ENCODE measurements around the gene NLK.
"Not testable (repeated sequence)": the region's sequence is repeated elsewhere in the genome, so short reads cannot be mapped to it uniquely, and the experiment has no call there.

NLK gene

GRCh38 chr17:28090551-28090950 is 48.1 kb downstream of the NLK start:
- TF ChIP-seq, protein P1, sequence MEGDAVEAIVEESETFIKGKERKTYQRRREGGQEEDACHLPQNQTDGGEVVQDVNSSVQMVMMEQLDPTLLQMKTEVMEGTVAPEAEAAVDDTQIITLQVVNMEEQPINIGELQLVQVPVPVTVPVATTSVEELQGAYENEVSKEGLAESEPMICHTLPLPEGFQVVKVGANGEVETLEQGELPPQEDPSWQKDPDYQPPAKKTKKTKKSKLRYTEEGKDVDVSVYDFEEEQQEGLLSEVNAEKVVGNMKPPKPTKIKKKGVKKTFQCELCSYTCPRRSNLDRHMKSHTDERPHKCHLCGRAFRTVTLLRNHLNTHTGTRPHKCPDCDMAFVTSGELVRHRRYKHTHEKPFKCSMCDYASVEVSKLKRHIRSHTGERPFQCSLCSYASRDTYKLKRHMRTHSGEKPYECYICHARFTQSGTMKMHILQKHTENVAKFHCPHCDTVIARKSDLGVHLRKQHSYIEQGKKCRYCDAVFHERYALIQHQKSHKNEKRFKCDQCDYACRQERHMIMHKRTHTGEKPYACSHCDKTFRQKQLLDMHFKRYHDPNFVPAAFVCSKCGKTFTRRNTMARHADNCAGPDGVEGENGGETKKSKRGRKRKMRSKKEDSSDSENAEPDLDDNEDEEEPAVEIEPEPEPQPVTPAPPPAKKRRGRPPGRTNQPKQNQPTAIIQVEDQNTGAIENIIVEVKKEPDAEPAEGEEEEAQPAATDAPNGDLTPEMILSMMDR (IDR thresholded peaks at IDR 0.05; ENCODE audit: low read depth, low read length), result no peak
- no peak overlapping the region for H3K4me3 ChIP-seq (replicated peaks in 1 of 2; ENCODE audit: low read depth in 2 of 2, low read length in 2 of 2)
- DNase-seq (ENCODE audit: low read depth in 2 of 2), result no peak

DNA sequence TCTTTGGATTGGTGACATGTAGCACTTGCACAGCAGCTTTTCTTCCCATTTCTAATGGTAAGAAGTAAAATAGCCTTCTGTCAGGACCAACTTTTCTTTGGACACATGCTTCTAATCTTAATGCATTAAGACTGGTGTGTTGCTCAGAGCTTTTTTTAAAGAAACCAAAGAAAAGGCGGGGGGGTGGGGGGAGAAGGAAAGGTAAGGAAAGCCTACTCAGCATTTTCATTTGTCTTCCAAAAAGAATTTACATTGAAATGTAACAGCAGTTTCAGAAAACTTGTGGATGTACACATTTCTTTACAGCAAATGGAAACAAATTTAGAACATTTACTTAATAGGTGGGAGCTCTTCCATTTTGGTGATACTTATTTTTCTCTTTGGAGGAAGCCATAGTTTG is 49.6 kb downstream of the NLK start:
- TF ChIP-seq, protein P1 (IDR thresholded peaks at IDR 0.05; ENCODE audit: low read depth, low read length), result no peak
- DNase-seq (ENCODE audit: low read depth in 2 of 2), result no peak

DNA sequence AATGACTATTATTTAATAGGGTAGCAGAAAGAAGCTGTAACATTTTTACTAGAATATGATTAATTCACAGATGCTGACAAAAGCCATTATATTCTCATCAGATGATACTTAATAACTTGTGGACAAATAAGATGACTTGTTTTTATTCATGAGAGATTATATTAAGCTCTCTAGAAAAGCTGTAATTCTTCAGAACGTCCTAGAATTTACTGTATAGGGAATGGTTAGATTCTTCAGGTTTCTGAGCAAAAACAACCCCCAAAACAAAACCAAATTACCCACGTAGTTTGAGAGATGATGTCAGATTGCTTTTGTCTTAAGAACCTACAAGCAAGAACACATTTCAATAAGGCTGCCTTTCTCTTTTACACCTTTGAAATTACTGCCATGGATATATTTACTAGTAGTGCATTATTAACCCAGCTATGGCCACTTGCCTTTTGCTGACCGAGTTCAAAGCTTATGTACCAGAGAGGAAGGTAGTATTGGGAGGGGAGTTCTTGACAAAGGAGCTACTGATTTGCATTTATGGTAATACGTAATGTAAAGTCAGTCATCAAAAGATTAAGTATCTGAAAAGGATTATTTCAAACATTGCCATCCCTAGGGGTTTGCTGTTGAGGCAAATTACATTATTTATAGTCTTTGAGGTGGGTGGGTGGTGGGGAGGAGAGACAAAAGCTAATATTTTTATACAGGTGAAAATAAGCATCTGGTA is 51.7 kb downstream of the NLK start:
- TF ChIP-seq, protein P1 (IDR thresholded peaks at IDR 0.05; ENCODE audit: low read depth, low read length), result no peak

More for the DNA sequence above, 49.6 kb downstream of the NLK start:
- no peak overlapping the region for H3K4me3 ChIP-seq (replicated peaks in 1 of 2; ENCODE audit: low read depth in 2 of 2, low read length in 2 of 2)

DNA sequence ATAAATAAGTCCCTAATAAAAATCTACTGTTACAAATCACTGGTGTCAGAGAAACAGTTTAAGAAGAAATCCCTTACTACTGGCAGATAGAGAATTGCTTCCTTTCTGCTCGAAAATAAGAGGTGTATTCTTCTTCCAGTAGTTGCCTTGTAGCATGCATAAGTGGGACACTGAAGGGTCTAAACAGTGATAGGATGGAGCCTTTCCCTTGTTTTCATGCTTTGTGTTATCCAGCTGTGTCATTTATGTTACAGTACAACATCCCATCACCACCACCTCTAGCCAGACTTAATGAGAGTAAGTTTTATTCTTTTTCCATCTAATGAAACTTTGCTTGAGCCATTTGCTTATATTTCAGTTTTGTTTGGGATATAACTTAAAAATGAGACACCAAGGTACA is 54.3 kb downstream of the NLK start:
- TF ChIP-seq, protein P1 (IDR thresholded peaks at IDR 0.05; ENCODE audit: low read depth, low read length), result no peak
- no peak overlapping the region for H3K4me3 ChIP-seq (replicated peaks in 1 of 2; ENCODE audit: low read depth in 2 of 2, low read length in 2 of 2)

More for the DNA sequence above, 51.7 kb downstream of the NLK start:
- no peak overlapping the region for H3K4me3 ChIP-seq (replicated peaks in 1 of 2; ENCODE audit: low read depth in 2 of 2, low read length in 2 of 2)
- DNase-seq (ENCODE audit: low read depth in 2 of 2), result no peak

GRCh38 chr17:28097254-28097653 is 54.8 kb downstream of the NLK start:
- TF ChIP-seq, protein P1 (IDR thresholded peaks at IDR 0.05; ENCODE audit: low read depth, low read length), result no peak
- no peak overlapping the region for H3K4me3 ChIP-seq (replicated peaks in 1 of 2; ENCODE audit: low read depth in 2 of 2, low read length in 2 of 2)
- no peak for DNase-seq (ENCODE audit: low read depth in 2 of 2)

More for the DNA sequence above, 54.3 kb downstream of the NLK start:
- no peak for DNase-seq (ENCODE audit: low read depth in 2 of 2)

- H3K4me3 ChIP-seq (replicated peaks in 1 of 2; ENCODE audit: low read depth in 2 of 2, low read length in 2 of 2), result no peak overlapping the region
- TF ChIP-seq, protein P1 (IDR thresholded peaks at IDR 0.05; ENCODE audit: low read depth, low read length), result no peak
- DNase-seq (ENCODE audit: low read depth in 2 of 2), result no peak
Measured at GRCh38 chr17:28097901-28098300, 55.4 kb downstream of the NLK start.

DNA sequence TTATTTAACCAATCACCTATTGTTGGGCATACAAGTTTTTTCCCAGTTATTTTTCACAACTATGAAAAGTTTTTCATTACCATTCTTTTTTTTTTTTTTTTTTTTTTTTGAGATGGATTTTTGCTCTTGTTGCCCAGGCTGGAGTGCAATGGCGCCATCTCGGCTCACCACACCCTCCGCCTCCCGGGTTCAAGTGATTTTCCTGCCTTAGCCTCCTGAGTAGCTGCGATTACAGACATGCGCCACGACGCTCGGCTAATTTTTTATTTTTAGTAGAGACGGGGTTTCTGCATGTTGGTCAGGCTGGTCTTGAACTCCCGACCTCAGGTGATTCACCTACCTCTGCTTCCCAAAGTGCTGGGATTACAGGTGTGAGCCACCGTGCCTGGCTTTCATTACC is 56.1 kb downstream of the NLK start:
- not testable (repeated sequence) for H3K4me3 ChIP-seq (replicated peaks in 1 of 2; ENCODE audit: low read depth in 2 of 2, low read length in 2 of 2); DNase-seq (ENCODE audit: low read depth in 2 of 2)

All from cardiac fibroblast (primary cell).